ENCODE results near the gene SNRNP200. TPM values are rescaled to one million over a fixed set of nuclear protein-coding genes. Genes with fewer than 3 reads are reported as not detected.
"Not testable (repeated sequence)": the region's sequence is repeated elsewhere in the genome, so short reads cannot be mapped to it uniquely, and the experiment has no call there.

The SNRNP200 gene
- polyA plus RNA-seq, 1 donor from 2014 or later: 79.3 TPM

DNA sequence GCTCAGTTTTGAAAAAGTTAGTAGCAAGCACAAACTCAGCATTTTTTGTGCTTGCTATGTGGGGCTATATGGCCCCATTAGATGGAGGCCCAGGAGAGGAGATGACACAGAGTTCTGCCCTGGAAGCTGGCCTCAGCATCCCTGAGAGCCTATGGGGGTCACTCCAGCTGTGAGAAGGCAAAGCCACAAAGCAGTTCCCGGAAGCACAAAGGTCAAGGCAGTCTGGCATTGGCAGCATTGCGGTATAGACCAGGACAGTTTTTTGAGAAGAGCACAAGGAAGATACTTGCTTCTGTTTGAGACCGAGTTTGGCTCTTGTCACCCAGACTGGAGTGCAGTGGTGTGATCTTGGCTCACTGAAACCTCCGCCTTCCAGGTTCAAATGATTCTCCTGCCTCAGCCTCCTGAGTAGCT, 12.2 kb upstream of the SNRNP200 start:
- H3K27me3 Mint-ChIP-seq: no peaks in the 10 kb centered on the region
- peak overlapping the region in 2 of 4 donors; percentile 62 to 69 for H3K4me3 Mint-ChIP-seq
- peaks cover 36 to 41% (median 36%) of the 10 kb centered on the region in 3 donors for H3K4me1 Mint-ChIP-seq
- peak overlapping the region in 1 of 3 donors; percentile 24 for H3K27ac Mint-ChIP-seq
- no peaks in the 10 kb centered on the region for H3K9me3 Mint-ChIP-seq
- no peaks in the 10 kb centered on the region for H3K36me3 Mint-ChIP-seq

DNA sequence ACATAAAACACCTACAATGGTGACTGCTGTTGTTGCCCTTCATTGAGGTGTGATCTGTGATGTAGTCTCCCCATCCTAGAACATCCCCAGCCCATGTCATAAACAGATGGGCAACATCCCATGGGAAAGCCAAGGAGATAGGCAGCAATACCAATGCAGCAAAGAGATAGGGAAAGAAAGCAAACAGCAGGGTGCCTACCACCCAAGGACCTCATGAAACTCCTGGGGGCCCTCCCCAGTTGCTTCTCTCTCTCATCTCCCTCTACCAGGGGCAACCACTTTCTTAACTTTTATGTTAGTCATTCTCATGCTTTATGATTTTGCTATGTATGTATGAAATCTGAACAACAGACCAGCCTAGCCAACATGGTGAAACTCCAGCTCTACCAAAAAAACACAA, 11.7 kb upstream of the SNRNP200 start:
- no peaks in the 10 kb centered on the region for H3K36me3 Mint-ChIP-seq
- no peaks in the 10 kb centered on the region for H3K9me3 Mint-ChIP-seq
- H3K4me1 Mint-ChIP-seq: peaks cover 33 to 39% (median 34%) of the 10 kb centered on the region in 3 donors
- no peak overlapping the region for H3K27ac Mint-ChIP-seq
- H3K27me3 Mint-ChIP-seq: no peaks in the 10 kb centered on the region
- H3K4me3 Mint-ChIP-seq: peak overlapping the region in 1 of 4 donors; percentile 69

DNA sequence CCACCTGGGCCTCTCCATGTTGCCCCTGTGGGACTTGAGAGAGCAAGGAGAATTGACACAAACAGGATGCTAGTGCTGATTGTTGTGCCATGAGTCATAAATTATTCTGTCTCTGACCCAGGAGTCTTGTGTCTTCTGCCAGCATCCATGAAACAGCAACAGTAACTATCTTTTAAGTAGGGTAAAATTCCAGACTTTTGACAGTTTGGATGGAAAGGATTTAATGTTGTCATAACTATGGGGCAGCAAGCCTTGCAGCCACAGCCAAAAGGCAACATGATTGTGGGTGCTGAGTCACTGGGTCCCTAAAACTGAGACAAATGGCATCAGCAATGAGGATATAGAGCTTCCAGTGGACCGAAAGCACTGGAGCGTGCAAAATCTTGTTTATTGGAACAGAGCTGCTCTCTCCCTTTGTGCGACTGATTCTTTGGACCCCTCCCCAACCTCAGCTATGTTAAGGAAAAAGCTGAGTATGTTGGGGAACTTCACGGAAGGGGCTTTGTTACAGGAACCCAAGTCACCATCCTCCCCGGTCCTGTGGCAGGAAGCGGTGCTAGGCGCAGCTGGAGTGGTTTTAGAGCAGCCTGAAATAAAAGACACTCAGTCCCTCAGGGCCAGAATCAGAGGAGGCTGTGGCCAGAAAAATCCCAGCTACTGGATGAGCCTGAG, 10.2 kb upstream of the SNRNP200 start:
- H3K9me3 Mint-ChIP-seq: no peaks in the 10 kb centered on the region
- H3K27me3 Mint-ChIP-seq: no peaks in the 10 kb centered on the region
- no peaks in the 10 kb centered on the region for H3K36me3 Mint-ChIP-seq
- H3K27ac Mint-ChIP-seq: peak overlapping the region; percentile 39 to 90 (median 53)
- peak overlapping the region in 3 of 4 donors; percentile 23 to 79 (median 71) for H3K4me3 Mint-ChIP-seq
- H3K4me1 Mint-ChIP-seq: peaks cover 28 to 34% (median 28%) of the 10 kb centered on the region in 3 donors

DNA sequence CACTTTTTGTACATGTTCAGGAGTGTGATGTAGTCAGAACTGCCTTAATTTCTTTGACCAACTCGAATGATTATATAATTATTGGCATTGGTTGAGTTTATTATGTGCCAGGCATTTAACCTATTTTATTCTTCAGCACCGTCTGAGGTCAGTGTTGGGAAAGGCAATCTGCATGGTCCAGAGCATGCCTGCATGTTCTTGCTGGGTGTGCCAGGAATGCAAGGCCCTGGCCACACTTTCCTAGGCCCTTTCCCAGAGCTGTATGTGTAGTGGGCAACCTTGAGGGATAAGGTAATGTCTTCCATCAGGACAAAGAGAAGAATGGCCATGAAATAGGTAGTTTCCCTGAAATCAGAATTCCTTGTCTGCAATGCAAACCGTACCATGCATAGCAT, 9.7 kb upstream of the SNRNP200 start:
- no peaks in the 10 kb centered on the region for H3K36me3 Mint-ChIP-seq
- peak overlapping the region in 1 of 4 donors; percentile 50 for H3K4me3 Mint-ChIP-seq
- H3K4me1 Mint-ChIP-seq: peaks cover 23 to 30% (median 24%) of the 10 kb centered on the region in 3 donors
- H3K9me3 Mint-ChIP-seq: no peaks in the 10 kb centered on the region
- no peaks in the 10 kb centered on the region for H3K27me3 Mint-ChIP-seq
- H3K27ac Mint-ChIP-seq: peak overlapping the region in 1 of 3 donors; percentile 90

DNA sequence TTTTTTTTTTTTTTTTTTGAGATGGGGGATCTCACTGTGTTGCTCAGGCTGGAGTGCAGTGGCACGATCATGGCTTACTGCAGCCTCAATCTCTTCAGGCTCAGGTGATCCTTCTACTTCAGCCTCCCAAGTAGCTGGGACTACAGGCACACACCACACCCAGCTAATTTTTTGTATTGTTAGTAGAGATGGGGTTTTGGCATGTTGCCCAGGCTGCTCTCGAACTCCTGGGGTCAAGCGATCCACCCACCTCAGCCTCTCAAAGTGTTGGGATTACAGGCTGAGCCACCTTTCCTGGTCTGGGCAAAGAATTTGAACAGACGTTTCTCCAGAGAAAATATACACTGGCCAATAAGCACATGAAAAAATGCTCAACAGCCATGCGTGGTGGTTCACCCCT, 2.9 kb upstream of the SNRNP200 start:
- H3K36me3 Mint-ChIP-seq: peaks cover 4% of the 10 kb centered on the region
- no peaks in the 10 kb centered on the region for H3K27me3 Mint-ChIP-seq
- peaks cover 17 to 19% (median 18%) of the 10 kb centered on the region in 3 donors for H3K4me1 Mint-ChIP-seq
- no peak overlapping the region for H3K4me3 Mint-ChIP-seq
- H3K27ac Mint-ChIP-seq: no peak overlapping the region
- H3K9me3 Mint-ChIP-seq: no peaks in the 10 kb centered on the region

DNA sequence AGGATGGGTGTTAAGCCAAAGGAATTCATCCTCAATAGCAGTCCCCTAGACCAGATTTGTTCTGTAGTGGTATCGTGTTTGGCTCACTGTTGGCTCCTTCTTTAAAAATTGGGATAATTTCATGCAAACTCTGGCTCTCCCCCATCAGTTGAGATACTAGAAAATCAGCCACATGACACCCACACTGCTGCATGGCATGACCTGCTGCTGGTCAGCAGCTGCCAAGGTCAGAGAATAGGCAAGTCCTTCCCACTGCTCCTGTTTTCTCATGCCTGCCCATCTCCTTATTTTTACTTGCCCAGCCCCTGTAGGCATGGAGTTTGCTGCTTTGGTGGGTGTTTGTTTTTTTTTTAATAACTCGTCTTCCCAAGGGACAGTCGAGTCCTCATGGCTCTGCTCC, 1.0 kb upstream of the SNRNP200 start:
- H3K9me3 Mint-ChIP-seq: no peaks in the 10 kb centered on the region
- peak overlapping the region; percentile 95 to 100 (median 99) for H3K4me3 Mint-ChIP-seq
- peaks cover 5% of the 10 kb centered on the region for H3K36me3 Mint-ChIP-seq
- peak overlapping the region; percentile 92 to 100 (median 99) for H3K27ac Mint-ChIP-seq
- H3K4me1 Mint-ChIP-seq: peaks cover 28 to 31% (median 29%) of the 10 kb centered on the region in 3 donors
- H3K27me3 Mint-ChIP-seq: no peaks in the 10 kb centered on the region

DNA sequence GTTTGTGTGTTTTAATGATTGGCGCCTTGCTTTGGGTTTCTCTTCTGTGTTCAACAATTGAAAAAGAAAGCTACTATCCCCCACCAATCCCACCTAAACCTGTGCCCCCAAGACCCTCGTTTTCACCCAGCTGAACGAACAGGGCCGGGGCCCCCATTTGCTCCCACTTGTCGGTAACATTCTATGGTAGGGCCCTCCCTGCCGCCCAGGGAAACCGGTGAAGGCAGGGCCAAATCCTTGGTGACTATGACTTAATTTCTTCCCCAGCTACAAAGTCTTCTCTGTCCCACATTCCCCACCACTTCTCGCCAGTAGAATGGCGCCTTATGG, 598 bp upstream of the SNRNP200 start:
- H3K4me3 Mint-ChIP-seq: peak overlapping the region; percentile 95 to 100 (median 99)
- no peaks in the 10 kb centered on the region for H3K9me3 Mint-ChIP-seq
- no peaks in the 10 kb centered on the region for H3K27me3 Mint-ChIP-seq
- H3K27ac Mint-ChIP-seq: peak overlapping the region; percentile 92 to 100 (median 99)
- peaks cover 6% of the 10 kb centered on the region for H3K36me3 Mint-ChIP-seq
- H3K4me1 Mint-ChIP-seq: peaks cover 28 to 33% (median 33%) of the 10 kb centered on the region in 3 donors

DNA sequence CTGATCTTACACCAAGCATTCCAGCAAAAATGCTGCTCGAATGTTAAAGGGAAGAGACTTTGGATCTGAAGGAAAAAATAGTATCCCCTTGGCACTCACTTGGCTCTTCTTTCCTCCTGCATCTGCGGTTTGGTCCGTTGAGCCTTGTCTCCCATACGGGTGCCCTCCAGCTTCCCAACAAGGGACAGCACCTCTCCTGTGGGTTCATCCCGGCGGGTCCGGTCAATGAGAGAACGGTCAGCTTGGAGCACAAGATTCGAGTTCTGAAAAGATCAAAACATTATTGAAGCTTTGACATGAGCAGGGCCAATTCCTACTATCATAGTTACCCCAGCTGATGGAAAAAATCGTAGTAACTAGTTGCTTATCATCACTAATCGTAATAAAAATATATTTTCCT, 740 bp downstream of the SNRNP200 start:
- peak overlapping the region; percentile 95 to 100 (median 99) for H3K4me3 Mint-ChIP-seq
- peaks cover 28 to 36% (median 35%) of the 10 kb centered on the region in 3 donors for H3K4me1 Mint-ChIP-seq
- peaks cover 6% of the 10 kb centered on the region for H3K36me3 Mint-ChIP-seq
- H3K9me3 Mint-ChIP-seq: no peaks in the 10 kb centered on the region
- peak overlapping the region; percentile 92 to 100 (median 99) for H3K27ac Mint-ChIP-seq
- H3K27me3 Mint-ChIP-seq: no peaks in the 10 kb centered on the region

DNA sequence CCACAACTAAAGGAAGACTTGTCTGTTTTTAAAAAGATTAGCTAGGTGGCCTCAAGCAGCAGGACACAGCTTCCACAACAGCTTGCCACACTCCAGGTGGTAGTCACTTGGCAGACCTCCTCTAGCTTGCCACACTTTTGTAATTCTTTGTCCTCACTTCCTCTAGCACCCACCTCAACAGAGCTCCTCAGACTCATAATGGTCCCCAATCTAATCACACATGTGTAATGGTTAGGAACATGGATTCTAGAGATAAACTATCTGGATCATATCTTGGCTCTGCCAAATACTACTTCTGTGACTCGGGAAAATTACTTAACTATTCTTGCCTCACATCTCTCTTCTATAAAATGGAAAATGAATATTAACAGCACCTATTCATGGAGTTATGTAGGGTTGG, 3.5 kb downstream of the SNRNP200 start:
- H3K9me3 Mint-ChIP-seq: no peaks in the 10 kb centered on the region
- peak overlapping the region in 1 of 4 donors; percentile 95 for H3K4me3 Mint-ChIP-seq
- peaks cover 30 to 36% (median 35%) of the 10 kb centered on the region in 3 donors for H3K4me1 Mint-ChIP-seq
- no peaks in the 10 kb centered on the region for H3K27me3 Mint-ChIP-seq
- peak overlapping the region in 1 of 3 donors; percentile 64 for H3K27ac Mint-ChIP-seq
- H3K36me3 Mint-ChIP-seq: peaks cover 9% of the 10 kb centered on the region

DNA sequence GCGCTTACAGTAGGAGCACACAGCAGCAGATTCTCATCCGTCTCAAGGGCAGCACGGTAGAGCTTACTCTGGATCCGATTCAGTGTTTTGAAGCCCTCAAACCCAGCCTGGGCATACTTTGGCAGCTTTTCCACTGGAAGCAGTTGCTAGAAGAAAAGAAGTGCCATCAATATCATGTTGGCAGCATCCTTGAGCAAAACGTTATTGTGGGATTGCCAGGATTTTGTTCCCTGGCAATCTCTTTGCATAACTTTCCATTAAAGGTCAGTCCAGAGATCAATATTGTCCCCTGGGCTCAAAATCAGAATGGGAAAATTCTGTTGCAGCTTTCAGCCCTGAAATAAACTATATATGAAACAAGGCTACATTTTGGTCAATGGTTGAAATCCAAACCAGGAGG, 8.4 kb downstream of the SNRNP200 start:
- Mint-ChIP-seq H3K9me3 (no peaks in the 10 kb centered on the region), H3K36me3 (peaks cover 7% of the 10 kb centered on the region), H3K27me3 (no peaks in the 10 kb centered on the region), H3K27ac (no peak overlapping the region), H3K4me1 (peaks cover 8 to 11% (median 11%) of the 10 kb centered on the region in 3 donors), H3K4me3 (no peak overlapping the region)

DNA sequence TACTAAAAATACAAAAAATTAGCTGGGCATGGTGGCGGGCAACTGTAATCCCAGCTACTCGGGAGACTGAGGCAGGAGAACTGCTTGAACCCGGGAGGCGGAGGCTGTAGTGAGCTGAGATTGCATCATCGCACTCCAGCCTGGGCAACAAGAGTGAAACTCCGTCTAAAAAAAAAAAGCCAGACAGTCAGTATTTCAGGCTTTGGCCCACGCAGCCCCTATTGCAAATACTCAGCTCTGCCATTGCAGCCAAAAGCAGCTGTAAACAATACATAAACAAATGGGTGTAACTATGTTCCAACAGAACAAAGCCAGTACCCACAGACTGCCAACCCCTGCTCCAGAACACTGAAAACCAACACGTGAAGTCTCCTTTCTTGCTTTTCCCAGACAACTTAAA, 11.1 kb downstream of the SNRNP200 start:
- H3K4me3 Mint-ChIP-seq, H3K4me1 Mint-ChIP-seq, H3K9me3 Mint-ChIP-seq, H3K27ac Mint-ChIP-seq, H3K27me3 Mint-ChIP-seq, H3K36me3 Mint-ChIP-seq: not testable (repeated sequence)

DNA sequence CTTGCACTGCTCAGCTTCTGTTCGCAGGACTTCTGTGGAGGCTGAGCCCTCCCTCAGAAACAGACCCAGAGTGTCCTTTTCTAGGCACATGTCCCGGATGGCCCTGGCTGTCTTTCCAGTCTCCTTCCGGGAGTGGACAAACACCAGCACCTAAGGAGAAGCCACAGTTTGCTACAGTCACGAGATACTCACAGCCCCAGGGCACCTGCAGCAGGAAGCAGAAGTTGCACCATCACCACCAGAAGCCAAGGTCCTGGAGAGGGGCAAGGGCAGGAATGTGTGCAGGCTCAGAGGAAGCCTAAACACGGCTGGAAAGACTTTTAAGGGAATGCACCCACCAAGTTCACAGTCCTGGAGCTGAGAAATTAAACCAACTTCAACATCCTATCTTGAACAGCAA, 13.6 kb downstream of the SNRNP200 start:
- H3K4me1 Mint-ChIP-seq: peaks cover 0 to 3% (median 0%) of the 10 kb centered on the region in 3 donors
- H3K27ac Mint-ChIP-seq: no peak overlapping the region
- no peaks in the 10 kb centered on the region for H3K27me3 Mint-ChIP-seq
- H3K36me3 Mint-ChIP-seq: no peaks in the 10 kb centered on the region
- no peaks in the 10 kb centered on the region for H3K9me3 Mint-ChIP-seq
- no peak overlapping the region for H3K4me3 Mint-ChIP-seq

DNA sequence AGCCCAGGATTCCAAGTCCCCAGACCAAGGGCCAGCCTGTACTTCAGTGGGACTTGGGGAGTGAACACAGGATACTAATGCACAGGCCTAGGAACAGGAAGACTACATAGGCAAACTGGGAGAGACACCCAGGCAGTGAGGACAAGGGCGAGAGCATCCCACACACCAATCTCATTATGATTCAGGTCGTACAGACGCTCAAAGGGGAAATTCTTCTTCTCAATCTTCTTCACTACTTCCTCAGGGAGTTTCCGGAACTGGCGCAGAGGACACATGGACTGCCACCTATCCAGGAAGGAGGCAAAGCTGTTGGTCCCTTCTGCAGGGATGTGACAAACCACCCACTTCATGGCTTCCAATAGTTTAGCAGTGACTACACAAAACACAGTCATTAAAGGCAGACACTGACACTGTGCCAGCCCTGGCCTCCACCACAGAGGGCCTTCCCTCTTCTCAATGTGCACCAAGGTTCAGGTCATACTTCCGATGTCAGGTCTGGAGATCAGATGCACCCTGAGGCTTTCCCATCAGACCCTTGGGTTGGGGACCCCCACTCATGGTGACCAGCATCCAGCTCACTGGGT, 18.0 kb downstream of the SNRNP200 start:
- Mint-ChIP-seq H3K27me3 (no peaks in the 10 kb centered on the region), H3K4me3 (no peak overlapping the region), H3K4me1 (no peaks in the 10 kb centered on the region), H3K36me3 (no peaks in the 10 kb centered on the region), H3K9me3 (no peaks in the 10 kb centered on the region), H3K27ac (peak overlapping the region in 2 of 3 donors; percentile 76 to 93)

DNA sequence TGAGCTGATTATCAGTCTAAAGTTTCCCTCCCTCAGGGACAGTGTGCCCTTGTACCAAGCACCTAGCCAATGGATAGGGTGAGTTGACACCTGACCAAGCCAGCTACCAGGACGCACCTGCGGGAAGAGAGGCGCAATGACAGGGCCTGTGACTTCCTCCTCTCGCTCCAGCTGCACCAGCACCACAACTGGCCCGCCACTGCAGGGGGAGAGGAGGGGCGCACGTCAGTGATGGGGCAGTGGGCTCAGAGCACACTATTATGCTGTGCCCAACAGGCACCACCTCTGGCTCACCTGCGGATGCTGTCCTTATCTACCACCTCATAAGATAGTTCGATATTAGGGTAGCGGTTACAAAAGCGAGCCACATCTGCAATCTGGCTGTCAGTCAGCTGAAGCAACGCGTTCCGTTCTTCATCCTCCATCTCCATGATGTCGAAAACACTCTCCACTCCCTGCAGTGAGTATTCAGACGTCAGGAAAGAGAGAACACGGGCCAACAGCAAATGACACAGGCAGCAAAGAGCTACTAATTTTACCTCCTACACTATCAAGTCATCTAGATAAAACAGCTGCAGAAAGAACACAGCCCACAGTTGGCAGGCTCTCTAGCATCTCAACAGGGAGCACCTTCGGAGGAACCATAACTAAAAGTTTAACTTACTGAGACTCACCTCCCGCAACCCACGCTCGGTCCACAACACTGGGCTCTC, 28.4 kb downstream of the SNRNP200 start:
- Mint-ChIP-seq H3K9me3 (no peaks in the 10 kb centered on the region), H3K36me3 (peaks cover 7% of the 10 kb centered on the region)

DNA sequence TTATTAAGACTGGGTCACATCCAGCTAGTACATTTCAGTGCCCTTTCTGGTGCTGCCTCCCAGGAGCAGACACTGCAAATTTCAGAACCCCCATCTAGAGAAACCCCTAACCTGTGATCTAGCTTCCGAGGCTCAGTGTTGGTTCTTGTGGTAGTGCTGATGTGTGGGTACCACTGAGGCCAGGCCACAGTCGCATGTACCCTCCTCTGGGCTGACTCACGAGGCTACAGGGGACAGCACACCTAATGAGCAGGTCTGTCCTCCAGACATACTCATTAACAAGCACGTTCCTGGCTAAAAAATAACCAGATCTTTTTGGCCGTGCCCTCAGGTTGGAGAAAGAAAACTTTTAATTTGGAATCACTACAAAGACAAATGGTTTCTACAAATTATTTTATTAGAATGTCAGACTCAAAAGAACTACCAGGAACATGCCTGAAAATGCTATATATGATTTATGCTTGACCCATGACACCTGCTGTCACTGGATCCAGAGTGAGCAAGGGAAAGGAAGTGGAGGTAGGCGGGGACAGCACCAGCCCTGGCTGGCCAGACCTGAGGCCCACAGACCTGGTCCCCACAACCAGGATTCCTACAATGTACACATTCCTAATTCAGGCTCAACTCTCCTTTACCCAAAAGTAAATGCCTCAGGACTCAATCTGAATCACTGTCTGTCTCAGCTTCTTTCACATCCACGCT, 30.8 kb downstream of the SNRNP200 start:
- no peaks in the 10 kb centered on the region for H3K27me3 Mint-ChIP-seq
- peaks cover 0 to 1% (median 0%) of the 10 kb centered on the region in 3 donors for H3K4me1 Mint-ChIP-seq
- H3K9me3 Mint-ChIP-seq: no peaks in the 10 kb centered on the region
- peak overlapping the region in 1 of 3 donors; percentile 67 for H3K27ac Mint-ChIP-seq
- H3K36me3 Mint-ChIP-seq: peaks cover 7% of the 10 kb centered on the region
- no peak overlapping the region for H3K4me3 Mint-ChIP-seq

More for the DNA sequence above, 28.4 kb downstream of the SNRNP200 start:
- H3K4me1 Mint-ChIP-seq: peaks cover 0 to 1% (median 0%) of the 10 kb centered on the region in 3 donors
- no peaks in the 10 kb centered on the region for H3K27me3 Mint-ChIP-seq
- no peak overlapping the region for H3K4me3 Mint-ChIP-seq
- H3K27ac Mint-ChIP-seq: no peak overlapping the region

Measured in IgD-negative memory B cell (primary cell).